Tibial nerve (tissue), 3 donors: ENCODE data around the gene DTX3L.

Experiments
- CTCF ChIP-seq, 5 experiments: fragments of 200-600 bp in 3 of 5; fragments of 450-650 bp in 2 of 5; sonication (generic) in 3 of 5; IDR thresholded peaks; one replicate each; pipeline ENCODE4 v1.5.1; 2016 to 2019; ENCODE audit warnings: antibody characterized with exemption in 5 of 5, mild to moderate bottlenecking in 3 of 5, moderate library complexity in 2 of 5
- POLR2A ChIP-seq, 2 donors: fragments of 450-650 bp; IDR thresholded peaks; one replicate each; pipeline ENCODE4 v1.6.1; 2017; ENCODE audit warnings: antibody characterized with exemption in 2 of 2, mild to moderate bottlenecking in 2 of 2, moderate library complexity in 2 of 2

GRCh38 chr3:122621112-122621511 is 57.0 kb downstream of the DTX3L start:
- TF ChIP-seq CTCF (IDR thresholded peaks at IDR 0.05): no peak
- no peak for TF ChIP-seq POLR2A (IDR thresholded peaks at IDR 0.05)
